ENCODE results near the gene IL17C.

DNA sequence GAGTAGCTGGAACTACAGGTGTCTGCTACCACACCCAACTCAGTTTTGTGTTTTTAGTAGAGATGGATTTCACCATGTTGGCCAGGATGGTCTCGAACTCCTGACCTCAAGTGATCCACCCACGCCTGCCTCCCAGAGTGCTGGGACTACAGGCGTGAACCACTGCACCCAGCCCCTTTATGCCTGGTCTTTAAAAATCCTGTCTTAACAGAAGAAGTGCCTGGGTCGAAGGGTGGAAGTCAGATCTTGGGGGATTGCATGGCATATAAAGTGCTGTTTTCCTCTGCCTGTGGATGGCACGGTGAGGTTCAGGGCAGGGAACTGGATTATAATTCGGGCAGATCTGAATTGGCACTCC is 37.9 kb upstream of the IL17C start:
- TF ChIP-seq, protein P1, sequence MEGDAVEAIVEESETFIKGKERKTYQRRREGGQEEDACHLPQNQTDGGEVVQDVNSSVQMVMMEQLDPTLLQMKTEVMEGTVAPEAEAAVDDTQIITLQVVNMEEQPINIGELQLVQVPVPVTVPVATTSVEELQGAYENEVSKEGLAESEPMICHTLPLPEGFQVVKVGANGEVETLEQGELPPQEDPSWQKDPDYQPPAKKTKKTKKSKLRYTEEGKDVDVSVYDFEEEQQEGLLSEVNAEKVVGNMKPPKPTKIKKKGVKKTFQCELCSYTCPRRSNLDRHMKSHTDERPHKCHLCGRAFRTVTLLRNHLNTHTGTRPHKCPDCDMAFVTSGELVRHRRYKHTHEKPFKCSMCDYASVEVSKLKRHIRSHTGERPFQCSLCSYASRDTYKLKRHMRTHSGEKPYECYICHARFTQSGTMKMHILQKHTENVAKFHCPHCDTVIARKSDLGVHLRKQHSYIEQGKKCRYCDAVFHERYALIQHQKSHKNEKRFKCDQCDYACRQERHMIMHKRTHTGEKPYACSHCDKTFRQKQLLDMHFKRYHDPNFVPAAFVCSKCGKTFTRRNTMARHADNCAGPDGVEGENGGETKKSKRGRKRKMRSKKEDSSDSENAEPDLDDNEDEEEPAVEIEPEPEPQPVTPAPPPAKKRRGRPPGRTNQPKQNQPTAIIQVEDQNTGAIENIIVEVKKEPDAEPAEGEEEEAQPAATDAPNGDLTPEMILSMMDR (IDR thresholded peaks at IDR 0.05 in 2 of 3, conservative IDR thresholded peaks at IDR 0.05 in 1 of 3; ENCODE audit: control insufficient read depth in 2 of 3, extremely low read depth in 1 of 3, insufficient read depth in 1 of 3, low read depth in 3 of 3, low read length in 3 of 3) = no peak
- no peak for TF ChIP-seq MXI1 (IDR thresholded peaks at IDR 0.05; ENCODE audit: low read depth, low read length)
- TF ChIP-seq RBBP5 (conservative IDR thresholded peaks at IDR 0.05) = no peak
- TF ChIP-seq POLR2A (IDR thresholded peaks at IDR 0.05; ENCODE audit: low read depth, low read length) = no peak
- TF ChIP-seq, protein P2, sequence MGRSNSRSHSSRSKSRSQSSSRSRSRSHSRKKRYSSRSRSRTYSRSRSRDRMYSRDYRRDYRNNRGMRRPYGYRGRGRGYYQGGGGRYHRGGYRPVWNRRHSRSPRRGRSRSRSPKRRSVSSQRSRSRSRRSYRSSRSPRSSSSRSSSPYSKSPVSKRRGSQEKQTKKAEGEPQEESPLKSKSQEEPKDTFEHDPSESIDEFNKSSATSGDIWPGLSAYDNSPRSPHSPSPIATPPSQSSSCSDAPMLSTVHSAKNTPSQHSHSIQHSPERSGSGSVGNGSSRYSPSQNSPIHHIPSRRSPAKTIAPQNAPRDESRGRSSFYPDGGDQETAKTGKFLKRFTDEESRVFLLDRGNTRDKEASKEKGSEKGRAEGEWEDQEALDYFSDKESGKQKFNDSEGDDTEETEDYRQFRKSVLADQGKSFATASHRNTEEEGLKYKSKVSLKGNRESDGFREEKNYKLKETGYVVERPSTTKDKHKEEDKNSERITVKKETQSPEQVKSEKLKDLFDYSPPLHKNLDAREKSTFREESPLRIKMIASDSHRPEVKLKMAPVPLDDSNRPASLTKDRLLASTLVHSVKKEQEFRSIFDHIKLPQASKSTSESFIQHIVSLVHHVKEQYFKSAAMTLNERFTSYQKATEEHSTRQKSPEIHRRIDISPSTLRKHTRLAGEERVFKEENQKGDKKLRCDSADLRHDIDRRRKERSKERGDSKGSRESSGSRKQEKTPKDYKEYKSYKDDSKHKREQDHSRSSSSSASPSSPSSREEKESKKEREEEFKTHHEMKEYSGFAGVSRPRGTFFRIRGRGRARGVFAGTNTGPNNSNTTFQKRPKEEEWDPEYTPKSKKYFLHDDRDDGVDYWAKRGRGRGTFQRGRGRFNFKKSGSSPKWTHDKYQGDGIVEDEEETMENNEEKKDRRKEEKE (IDR thresholded peaks at IDR 0.05) = no peak
- TF ChIP-seq POLR2AphosphoS5 (IDR thresholded peaks at IDR 0.05; ENCODE audit: low read length) = no peak
- no peak for TF ChIP-seq EZH2 (IDR thresholded peaks at IDR 0.05; ENCODE audit: borderline replicate concordance, control insufficient read depth, low read depth, low read length)
